A204.1 (cell line): ENCODE measurements around the gene CDC14A.

Experiments used
- FAIRE-seq: peaks from 2 replicates; lab custom pipeline; 2012; peaks lifted over from hg19 to GRCh38; lab: Jason Lieb, UNC

The CDC14A gene

GRCh38 chr1:100452641-100453040 is 100.3 kb downstream of the CDC14A start:
- no peak for FAIRE-seq

DNA sequence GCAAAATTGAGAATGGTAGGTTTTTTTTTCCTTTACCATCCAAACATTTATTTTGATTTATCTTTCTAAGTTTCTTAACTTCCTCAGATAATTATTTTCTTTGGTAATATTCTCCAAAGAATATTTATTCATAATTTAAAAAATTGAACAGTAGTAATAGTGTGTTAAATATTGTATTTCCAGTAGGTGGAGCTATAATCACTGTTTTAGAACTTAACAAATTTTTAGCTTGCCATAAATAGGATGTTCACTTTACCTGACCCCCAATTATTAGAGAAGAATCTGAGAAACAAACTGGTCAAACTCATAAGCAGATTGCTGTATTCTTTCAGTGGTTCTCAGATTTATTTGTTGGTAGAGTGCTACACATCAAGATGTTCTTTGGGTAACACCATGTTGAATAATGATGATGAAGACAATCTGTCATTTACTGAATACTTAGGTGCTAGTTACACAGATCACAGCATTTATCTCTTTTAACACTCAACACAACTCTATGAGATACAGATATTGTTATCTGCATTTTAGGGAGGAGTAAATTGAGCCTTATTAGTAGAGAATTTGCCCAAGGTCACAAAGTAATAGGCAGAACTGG is 103.3 kb downstream of the CDC14A start:
- FAIRE-seq = peak; percentile 97

DNA sequence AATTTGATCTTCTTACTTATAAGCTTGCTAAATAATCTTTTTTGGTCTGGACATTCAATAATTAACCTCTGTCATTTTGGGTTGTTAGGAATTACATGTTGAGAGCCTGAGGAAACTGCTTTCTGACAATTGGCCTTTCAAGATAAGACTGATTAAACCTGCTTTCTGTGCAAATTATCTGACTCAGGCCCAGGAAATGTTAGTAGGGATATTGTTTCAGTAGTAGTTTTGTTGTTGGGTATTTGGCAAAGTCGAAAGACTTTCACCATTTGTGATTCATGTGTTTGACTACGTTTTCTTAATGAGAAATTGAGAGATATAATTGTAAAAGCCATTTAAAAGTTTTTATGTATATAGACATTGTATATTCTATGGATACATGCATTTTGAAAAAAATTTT is 104.6 kb downstream of the CDC14A start:
- peak; percentile 16 for FAIRE-seq

GRCh38 chr1:100457683-100458082 is 105.4 kb downstream of the CDC14A start:
- no peak for FAIRE-seq

- FAIRE-seq = no peak
These were observed 106.5 kb downstream of the CDC14A start for GRCh38 chr1:100458661-100459357.

GRCh38 chr1:100459358-100460114 is 107.2 kb downstream of the CDC14A start:
- peak; percentile 95 for FAIRE-seq

DNA sequence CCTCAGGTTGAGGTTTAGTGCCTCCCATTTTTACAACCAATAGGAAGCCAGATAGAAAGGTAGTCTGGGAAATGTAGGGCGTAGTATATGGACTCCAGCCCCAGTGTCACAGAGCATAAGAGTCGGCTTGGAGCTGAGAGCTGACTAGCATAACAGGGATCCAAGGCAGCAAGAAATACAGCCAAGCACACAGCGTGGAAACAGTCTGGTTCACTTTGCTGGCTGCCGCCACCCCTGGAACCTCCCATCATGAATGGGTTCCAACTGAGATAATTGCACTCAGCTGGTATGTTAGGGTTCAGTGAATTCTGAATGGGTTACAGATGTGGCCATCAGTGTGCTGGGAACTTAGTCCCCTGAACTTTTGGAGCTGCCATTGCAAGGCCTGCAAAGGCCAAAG is 108.9 kb downstream of the CDC14A start:
- no peak for FAIRE-seq

DNA sequence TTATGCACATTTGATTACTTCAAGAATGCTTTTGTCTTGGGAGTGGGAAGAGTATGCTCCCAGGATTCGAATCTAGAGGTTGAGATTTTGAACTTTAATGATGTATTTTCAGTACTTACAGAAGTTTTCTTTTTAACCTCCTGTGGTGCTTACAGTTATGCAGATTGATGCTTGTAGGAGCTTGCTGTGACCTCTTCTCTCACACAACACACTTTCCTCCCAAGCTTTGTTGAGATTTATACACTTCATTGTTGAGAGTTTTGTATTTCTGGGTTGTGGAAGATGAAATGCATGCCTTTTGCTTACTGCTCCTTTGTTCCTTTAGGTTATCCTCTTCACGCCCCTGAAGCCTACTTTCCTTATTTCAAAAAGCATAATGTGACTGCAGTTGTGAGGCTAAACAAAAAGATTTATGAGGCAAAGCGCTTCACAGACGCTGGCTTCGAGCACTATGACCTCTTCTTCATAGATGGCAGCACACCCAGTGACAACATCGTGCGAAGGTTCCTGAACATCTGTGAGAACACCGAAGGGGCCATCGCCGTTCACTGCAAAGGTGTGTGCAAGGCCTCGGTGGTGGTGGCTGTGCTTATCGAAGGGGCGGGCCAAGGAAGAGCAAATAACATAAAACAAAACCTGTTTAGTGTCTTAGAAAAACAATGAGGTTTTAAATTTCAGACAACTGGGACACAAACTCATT is 110.2 kb downstream of the CDC14A start:
- FAIRE-seq = no peak

DNA sequence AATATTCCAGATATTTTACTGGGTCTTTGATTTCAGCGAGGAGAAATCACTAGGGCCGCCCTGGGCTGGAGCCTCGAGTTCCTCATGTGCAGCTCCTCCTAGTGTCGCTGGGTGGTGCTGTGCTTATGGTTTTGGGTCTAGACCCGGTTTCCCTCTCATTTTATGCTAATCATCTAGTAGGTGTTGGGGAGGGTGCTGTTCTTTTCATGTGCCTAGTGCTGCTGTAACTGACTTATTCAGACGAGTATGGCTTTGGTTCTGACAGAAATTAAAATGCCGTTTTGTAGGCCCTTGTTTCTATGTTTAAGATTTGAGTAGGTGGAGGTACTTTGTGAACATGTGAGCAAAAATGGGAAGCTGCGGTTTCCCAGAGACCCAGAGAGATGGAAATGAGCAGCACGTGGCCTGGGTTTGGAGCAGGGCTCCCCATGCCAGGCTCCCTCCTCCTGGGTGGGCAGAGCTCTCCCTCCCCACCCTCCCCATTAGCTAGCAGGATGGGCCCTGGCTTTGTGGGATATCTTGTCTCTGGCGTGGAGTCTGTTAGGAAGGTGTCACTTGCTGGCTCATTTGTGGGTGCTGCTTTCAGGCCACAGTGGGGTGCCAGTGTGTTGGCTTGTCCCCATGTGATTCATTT is 111.6 kb downstream of the CDC14A start:
- FAIRE-seq = no peak

DNA sequence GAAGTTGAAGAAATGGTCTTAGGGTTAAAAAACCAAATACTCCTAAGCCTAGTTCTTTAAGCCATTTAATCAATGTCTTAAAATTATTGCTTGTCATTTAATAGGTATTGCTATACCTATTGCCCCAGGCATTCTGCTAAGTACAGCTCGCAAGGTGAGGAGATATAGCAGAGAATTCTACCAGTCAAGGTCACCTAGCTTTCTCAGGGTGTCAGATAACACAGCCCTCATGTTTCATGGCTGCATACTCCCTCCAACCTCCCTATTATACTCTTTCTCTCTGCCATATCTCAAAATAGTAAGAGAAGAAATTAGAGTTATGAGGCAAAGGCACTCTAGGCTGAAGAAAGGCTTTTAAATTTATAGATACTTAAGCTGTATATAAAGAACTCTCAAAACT is 117.3 kb downstream of the CDC14A start:
- no peak for FAIRE-seq

- no peak for FAIRE-seq
These were observed 122.5 kb downstream of the CDC14A start for GRCh38 chr1:100474834-100475233.

DNA sequence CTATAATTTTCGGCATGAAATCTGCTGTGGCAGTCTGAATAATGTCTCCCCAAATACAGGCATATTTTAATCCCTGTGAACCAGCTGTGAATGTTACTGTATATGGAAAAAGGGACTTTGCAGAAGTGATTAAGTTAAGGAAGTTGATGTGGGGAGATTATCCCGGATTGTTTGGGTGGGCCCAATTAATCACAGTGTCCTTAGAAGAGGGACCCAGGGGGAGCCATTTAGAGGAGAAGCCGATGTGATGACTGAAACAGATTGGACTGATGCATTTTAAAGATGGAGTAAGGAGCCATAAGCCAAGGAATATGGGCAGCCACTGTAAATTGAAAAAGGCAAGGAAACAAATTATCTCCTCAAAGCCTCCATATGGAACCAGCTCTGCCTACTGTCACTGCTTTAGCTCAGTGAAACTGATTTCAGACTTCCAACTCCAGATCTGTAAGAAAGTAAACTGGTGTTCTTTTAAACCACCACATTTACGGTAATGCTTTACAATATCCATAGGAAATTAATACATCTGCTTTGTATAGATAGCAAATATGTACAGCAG is 124.5 kb downstream of the CDC14A start:
- FAIRE-seq = no peak

- FAIRE-seq = no peak
These were observed 126.5 kb downstream of the CDC14A start for GRCh38 chr1:100478816-100479215.

- FAIRE-seq = no peak
These were observed 127.5 kb downstream of the CDC14A start for GRCh38 chr1:100479620-100480338.

DNA sequence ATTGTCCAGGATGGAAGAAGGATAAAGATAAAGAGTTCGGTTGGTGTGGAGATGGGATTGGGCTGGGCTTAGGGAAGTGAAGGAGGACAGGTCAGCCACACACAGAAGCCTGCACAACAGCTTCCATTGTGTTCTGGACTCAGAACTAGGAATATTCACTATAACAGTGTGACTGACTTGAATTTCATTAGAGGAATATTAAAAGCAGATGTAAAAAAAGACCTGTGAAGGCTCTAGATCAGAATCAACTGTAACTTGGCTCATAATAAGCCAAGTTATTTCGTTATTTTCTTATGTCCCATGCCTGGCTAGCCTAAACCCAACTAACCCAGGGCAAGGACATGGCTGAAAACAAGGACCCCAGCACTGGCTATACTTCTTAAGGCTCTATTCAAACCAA is 129.0 kb downstream of the CDC14A start:
- FAIRE-seq = no peak

DNA sequence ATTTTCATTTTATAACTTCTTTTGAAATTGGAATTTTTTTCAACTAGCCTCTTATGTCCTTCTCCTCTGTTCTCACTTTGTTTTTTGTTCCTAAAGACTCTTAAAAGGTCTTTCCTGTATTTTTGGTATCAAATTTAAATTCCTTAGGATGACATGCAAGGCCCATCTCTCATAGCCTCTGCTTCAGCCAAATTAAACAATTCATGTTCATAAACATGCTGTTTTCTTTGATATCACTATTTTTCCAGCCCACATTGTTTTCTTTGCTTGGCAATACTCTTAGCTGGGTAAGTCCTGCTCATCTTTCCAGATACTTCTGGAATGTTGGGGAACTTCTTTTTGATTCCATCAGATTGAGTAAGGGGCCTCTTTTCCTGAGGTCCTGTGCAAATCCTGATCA is 129.9 kb downstream of the CDC14A start:
- no peak for FAIRE-seq

DNA sequence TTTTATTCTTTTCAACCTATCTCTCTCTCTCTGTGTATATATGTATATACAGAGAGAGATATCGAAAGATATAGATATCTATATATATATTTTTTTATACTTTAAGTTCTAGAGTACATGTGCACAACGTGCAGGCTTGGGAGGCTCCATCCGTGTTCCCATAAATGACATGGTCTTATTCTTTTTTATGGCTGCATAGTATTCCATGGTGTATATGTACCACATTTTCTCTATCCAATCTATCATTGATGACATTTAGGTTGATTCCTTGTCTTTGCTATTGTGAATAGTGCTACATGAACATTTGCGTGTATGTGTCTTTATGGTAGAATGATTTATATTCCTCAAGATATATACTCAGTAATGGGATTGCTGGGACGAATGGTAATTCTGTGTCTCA is 130.4 kb downstream of the CDC14A start:
- no peak for FAIRE-seq

- FAIRE-seq = peak; percentile 49
These were observed 130.9 kb downstream of the CDC14A start for GRCh38 chr1:100483230-100483629.

DNA sequence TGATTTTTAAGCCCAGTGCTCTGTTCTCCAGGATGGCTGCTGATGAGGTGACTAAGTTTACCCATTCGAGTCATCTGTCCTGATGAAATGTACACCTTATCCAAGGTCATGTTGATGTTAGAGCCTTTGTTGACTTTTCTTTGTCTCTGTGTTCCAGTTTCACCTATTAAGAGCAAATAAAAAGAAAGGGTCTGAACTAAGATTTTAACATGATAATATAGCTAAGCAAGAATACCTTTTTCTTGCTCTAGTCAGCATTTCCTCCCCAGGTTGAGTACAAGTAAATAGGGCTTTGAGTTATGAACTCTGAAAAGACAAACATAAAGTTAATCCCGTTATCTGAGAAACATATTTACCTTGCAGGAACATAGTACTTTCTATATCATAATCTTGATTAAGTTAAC is 133.6 kb downstream of the CDC14A start:
- FAIRE-seq = no peak

GRCh38 chr1:100494393-100495084 is 142.2 kb downstream of the CDC14A start:
- no peak for FAIRE-seq

- no peak for FAIRE-seq
These were observed 144.6 kb downstream of the CDC14A start for GRCh38 chr1:100496896-100497295.
